GM12892 (cell line): ENCODE results near the gene SMG9.

Experiments
- POLR2A ChIP-seq: IDR thresholded peaks from 2 replicates; pipeline ENCODE4 v1.6.1; 2011; ENCODE audit warnings: low read depth, low read length, control low read depth
- POLR2AphosphoS5 ChIP-seq: IDR thresholded peaks from 2 replicates; pipeline ENCODE4 v1.6.1; 2011; ENCODE audit warnings: low read depth, low read length, control low read depth

- TF ChIP-seq POLR2AphosphoS5 (no peak), POLR2A (peak; percentile 45; the same call in 1 of the 2 replicates)
Measured at GRCh38 chr19:43782689-43783231, 28.0 kb upstream of the SMG9 start.
